WTC11 (cell line): Measurements from ENCODE around the gene SUPV3L1.

Experiments
- TF ChIP-seq, protein P1 (sequence below): sonication (generic); formaldehyde crosslinking; IDR thresholded peaks from 2 replicates; pipeline ENCODE4 v1.8.1; 2022; ENCODE audit warnings: low read depth, missing genetic modification reagents, borderline replicate concordance
- TF ChIP-seq, protein P2 (sequence below): fragments of 200-600 bp; IDR thresholded peaks from 2 replicates; pipeline ENCODE4 v1.8.0; 2022; ENCODE audit warnings: antibody characterized with exemption

DNA sequence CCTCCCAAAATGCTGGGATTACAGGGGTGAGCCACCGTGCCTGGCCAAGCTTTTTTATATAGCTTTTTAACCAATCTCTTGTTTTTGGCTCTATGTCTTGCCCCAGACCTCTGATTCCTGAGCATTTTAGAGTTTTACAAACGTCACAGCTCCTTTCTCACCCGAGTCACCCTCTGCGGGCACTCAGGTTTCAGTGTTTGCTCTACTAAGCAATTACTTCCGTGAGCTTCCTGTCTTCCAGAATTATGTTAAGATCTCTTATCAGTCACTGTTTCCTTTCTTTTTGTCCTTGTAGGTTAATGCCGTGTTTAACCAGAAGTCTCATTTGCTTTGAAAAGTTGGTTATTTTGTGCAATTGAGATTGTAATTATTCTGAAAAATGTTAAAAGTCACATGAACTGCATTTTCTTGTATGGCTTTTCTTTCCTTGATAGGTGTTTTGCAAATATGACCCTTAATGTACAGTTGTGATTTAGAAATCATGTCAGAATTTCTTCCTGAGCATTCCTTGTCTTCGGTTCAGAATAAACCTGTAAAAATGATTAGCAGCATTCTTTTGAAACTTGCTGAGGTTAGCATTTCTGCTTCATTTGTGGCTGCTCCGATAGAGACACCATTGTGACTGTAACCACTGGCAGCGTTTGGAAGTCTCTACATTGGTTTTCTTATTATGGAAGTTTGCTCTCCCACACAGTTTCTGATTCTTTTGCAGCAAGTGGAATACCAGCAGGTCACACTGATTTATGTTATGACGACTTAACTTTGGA, 35.6 kb downstream of the SUPV3L1 start:
- TF ChIP-seq, protein P1, sequence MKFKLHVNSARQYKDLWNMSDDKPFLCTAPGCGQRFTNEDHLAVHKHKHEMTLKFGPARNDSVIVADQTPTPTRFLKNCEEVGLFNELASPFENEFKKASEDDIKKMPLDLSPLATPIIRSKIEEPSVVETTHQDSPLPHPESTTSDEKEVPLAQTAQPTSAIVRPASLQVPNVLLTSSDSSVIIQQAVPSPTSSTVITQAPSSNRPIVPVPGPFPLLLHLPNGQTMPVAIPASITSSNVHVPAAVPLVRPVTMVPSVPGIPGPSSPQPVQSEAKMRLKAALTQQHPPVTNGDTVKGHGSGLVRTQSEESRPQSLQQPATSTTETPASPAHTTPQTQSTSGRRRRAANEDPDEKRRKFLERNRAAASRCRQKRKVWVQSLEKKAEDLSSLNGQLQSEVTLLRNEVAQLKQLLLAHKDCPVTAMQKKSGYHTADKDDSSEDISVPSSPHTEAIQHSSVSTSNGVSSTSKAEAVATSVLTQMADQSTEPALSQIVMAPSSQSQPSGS (CRISPR knock-in tag): no peak
- TF ChIP-seq, protein P2, sequence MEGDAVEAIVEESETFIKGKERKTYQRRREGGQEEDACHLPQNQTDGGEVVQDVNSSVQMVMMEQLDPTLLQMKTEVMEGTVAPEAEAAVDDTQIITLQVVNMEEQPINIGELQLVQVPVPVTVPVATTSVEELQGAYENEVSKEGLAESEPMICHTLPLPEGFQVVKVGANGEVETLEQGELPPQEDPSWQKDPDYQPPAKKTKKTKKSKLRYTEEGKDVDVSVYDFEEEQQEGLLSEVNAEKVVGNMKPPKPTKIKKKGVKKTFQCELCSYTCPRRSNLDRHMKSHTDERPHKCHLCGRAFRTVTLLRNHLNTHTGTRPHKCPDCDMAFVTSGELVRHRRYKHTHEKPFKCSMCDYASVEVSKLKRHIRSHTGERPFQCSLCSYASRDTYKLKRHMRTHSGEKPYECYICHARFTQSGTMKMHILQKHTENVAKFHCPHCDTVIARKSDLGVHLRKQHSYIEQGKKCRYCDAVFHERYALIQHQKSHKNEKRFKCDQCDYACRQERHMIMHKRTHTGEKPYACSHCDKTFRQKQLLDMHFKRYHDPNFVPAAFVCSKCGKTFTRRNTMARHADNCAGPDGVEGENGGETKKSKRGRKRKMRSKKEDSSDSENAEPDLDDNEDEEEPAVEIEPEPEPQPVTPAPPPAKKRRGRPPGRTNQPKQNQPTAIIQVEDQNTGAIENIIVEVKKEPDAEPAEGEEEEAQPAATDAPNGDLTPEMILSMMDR: no peak
